GM12865 (cell line): ENCODE results near the gene DCAF6.

ENCODE experiments used
- DNase-seq: peaks from one replicate; pipeline ENCODE4 v3.0.0; 2010; ENCODE audit warnings: low read depth
- H3K4me3 ChIP-seq: 2 replicates; pipeline ENCODE4 v1.5.1; 2011; ENCODE audit warnings: mild to moderate bottlenecking, low read depth, low read length, control low read depth
- TF ChIP-seq, protein P1 (sequence below): IDR thresholded peaks from 2 replicates; pipeline ENCODE4 v1.5.1; 2011; ENCODE audit warnings: low read length, control low read depth, low read depth, inconsistent platforms; ENCODE audit not compliant: insufficient read depth; ENCODE audit errors: missing control alignments

Gene DCAF6

DNA sequence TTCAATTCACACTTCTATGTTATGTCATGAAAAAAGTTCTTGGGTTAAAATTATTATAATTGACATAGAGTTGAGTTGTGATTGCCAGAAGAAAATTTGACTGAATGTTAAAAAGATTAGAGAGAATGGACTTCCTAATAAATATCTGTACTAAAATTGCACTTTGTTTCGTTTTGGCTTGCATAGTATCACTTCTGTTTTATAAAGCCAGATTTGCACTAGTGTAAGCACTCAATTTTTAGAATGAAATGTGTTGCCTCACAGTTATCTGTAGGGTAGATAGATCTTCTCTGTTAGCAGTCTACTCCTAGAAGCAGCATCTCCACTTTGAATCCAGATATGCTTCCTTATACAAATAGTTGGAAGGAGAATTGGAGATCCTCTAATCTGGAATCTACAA is 95.5 kb downstream of the DCAF6 start:
- H3K4me3 ChIP-seq: no peak overlapping the region
- TF ChIP-seq, protein P1, sequence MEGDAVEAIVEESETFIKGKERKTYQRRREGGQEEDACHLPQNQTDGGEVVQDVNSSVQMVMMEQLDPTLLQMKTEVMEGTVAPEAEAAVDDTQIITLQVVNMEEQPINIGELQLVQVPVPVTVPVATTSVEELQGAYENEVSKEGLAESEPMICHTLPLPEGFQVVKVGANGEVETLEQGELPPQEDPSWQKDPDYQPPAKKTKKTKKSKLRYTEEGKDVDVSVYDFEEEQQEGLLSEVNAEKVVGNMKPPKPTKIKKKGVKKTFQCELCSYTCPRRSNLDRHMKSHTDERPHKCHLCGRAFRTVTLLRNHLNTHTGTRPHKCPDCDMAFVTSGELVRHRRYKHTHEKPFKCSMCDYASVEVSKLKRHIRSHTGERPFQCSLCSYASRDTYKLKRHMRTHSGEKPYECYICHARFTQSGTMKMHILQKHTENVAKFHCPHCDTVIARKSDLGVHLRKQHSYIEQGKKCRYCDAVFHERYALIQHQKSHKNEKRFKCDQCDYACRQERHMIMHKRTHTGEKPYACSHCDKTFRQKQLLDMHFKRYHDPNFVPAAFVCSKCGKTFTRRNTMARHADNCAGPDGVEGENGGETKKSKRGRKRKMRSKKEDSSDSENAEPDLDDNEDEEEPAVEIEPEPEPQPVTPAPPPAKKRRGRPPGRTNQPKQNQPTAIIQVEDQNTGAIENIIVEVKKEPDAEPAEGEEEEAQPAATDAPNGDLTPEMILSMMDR: no peak
- no peak for DNase-seq

DNA sequence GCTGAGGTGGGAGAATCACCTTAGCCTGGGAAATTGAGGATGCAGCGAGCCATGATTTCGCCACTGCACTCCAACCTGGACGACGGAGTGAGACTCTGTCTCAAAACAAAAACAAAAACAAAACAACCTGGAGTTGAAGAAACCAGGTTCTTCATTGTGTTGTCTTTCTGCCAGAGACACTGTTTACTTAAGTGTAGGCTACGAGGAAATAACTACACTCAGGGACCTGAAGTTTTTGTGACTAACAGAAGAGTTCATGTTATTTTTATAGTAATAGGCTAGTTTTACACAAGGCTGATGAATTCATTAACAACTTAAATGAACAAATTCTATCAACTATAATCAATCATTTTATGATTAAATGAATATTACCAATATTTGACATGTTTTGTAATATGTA is 98.9 kb downstream of the DCAF6 start:
- TF ChIP-seq, protein P1: no peak
- DNase-seq: no peak
- no peak overlapping the region for H3K4me3 ChIP-seq

DNA sequence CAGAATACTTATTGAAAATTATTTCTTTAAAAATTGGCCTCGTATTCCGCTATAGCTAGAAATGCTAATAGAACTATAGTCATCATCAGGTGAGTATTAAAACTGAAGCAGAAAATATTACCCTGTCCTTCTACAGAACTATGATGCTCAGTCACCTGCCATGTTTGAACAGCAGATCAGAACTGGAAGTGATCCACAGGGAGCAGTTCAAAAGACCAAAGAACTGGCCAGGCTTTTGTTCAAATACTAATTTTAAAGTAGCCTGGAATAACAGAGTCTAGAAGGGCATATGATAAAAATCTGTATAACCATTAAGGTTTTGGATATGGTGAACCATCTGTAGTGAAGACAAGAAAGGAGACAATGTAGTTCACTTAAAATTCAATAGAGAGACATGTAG is 105.9 kb downstream of the DCAF6 start:
- TF ChIP-seq, protein P1: no peak
- no peak overlapping the region for H3K4me3 ChIP-seq
- no peak for DNase-seq

DNA sequence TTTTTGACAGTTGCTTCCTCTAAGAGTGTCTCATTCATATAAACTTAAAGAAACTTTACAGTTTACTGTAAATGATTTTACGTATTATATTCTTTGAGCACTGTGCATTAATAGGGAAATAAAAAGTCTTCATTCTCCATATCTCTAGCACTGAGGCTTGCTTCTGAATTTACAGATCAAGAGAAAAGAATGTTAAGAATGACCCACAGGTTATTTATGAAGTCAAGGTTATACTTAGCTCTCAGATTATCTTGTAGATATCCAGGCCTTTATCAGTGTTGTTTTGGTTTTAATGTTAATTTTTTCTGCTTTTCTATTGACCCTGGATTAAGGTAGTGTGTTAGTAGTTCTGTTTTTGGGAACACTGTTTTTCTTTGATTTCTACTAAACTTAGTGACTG is 108.8 kb downstream of the DCAF6 start:
- H3K4me3 ChIP-seq: no peak overlapping the region
- TF ChIP-seq, protein P1: no peak
- DNase-seq: no peak

DNA sequence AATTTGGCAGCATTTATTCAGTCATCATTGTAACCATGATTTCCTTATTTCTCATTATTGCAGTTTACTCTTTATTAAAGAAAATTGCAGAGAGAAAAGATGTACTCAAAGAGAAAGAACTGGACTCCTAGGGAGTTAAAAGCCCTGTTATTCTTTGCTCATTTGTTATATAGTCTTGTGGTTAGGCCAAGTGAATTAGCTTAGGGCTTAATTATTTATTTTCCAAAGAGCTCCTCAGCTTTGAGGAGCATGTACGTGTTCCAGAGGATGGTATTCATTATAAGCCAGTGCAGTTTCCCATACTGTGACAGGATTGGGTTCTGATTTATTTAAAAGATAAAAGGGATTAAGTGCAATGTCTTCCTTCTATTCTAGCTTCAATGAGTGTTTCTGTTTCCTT is 113.8 kb downstream of the DCAF6 start:
- no peak for DNase-seq

DNA sequence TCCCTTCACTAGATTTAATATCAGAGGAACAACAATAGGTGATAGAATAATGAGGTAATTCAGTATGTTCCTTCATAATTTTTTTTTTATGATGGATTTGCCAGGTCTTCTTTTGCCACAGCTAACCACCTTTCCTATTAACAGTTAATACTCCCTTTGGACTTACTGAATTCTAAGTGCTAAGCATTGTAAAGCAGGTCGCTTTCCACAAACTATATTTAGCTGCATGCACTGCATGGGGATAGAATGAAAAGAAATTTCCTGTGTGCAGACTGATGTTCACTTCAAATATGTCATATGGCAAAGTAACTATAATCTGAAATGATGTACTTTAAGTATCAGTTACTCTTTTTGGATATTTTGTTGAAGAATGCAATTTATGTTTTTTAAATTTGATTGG is 114.4 kb downstream of the DCAF6 start:
- no peak for DNase-seq
- TF ChIP-seq, protein P1: no peak
- H3K4me3 ChIP-seq: no peak overlapping the region

More for the DNA sequence above, 113.8 kb downstream of the DCAF6 start:
- TF ChIP-seq, protein P1: no peak
- no peak overlapping the region for H3K4me3 ChIP-seq

DNA sequence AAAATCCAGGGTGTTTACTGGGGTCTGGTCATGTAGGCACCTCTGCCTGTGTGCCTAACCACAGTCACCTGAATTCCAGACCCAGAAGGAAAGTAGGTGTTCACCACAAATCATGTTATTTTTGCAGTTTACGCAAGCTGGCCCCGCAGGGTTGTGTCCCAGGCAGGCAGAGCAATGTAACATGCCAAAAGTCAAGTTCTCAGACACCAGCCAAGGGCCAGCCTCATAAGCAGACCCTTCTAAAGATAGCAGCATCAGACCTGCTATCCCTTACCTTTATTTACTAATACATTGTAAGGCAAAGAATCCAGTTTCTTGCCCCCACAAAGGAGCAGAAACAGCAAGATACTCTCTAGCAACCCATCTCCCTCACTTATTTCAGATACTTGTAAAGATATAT is 117.2 kb downstream of the DCAF6 start:
- TF ChIP-seq, protein P1: no peak
- DNase-seq: no peak
- no peak overlapping the region for H3K4me3 ChIP-seq
